SK-N-SH (cell line): ENCODE data around the gene MST1. TPM values are rescaled to one million over a fixed set of nuclear protein-coding genes. Genes with fewer than 3 reads are reported as not detected.

Experiments
- CTCF ChIA-PET: fragments of 300-600, 350-600 bp; formaldehyde crosslinking; extraction: SDS; loops from one replicate; lab custom pipeline; 2021; lab: Yijun Ruan, JAX
- POLR2A ChIA-PET: fragments of 350-600 bp; sonication (Branson Sonifier 250); formaldehyde crosslinking; extraction: SDS; loops from one replicate; lab custom pipeline; 2020; ENCODE audit warnings: antibody characterized with exemption, inconsistent platforms; lab: Yijun Ruan, JAX
- DNase-seq: peaks from one replicate; pipeline ENCODE4 v3.0.0; 2012
- H2AFZ ChIP-seq: fragments of 200-600 bp; sonication (generic); 2 replicates; pipeline ENCODE4 v1.8.1; 2016; ENCODE audit warnings: antibody characterized with exemption, mild to moderate bottlenecking, low read depth
- H3F3A ChIP-seq: fragments of 200-600 bp; sonication (generic); replicated peaks from 2 replicates; pipeline ENCODE3; 2016; ENCODE audit warnings: antibody characterized with exemption, mild to moderate bottlenecking; ENCODE audit not compliant: insufficient read depth
- H3K27ac ChIP-seq, 2 experiments: fragments of 200-500 bp in 1 of 2; fragments of 200-600 bp in 1 of 2; sonication (Bioruptor generic) in 1 of 2; sonication (generic), shearing (Covaris generic) in 1 of 2; 2 replicates each; pipeline versions ENCODE4 v1.5.1 to v1.6.1; 2014 to 2016; ENCODE audit warnings: low read depth in 2 of 2, inconsistent platforms in 1 of 2, low read length in 1 of 2, mild to moderate bottlenecking in 1 of 2, mixed read lengths in 1 of 2
- H3K27me3 ChIP-seq: fragments of 200-600 bp; sonication (generic), shearing (Covaris generic); 2 replicates; pipeline ENCODE4 v1.6.1; 2016; ENCODE audit warnings: mixed run types; ENCODE audit not compliant: insufficient read depth
- H3K36me3 ChIP-seq, 2 experiments: fragments of 200-500 bp in 1 of 2; fragments of 200-600 bp in 1 of 2; sonication (Bioruptor generic) in 1 of 2; sonication (generic) in 1 of 2; replicated peaks in 1 of 2; 2 replicates each; pipeline versions ENCODE3 to v1.5.1; 2014 to 2016; ENCODE audit warnings: low read length in 1 of 2, mild to moderate bottlenecking in 1 of 2; ENCODE audit not compliant: insufficient read depth in 2 of 2, control insufficient read depth in 1 of 2
- H3K4me1 ChIP-seq, 2 experiments: fragments of 200-500 bp in 1 of 2; fragments of 200-600 bp in 1 of 2; sonication (Bioruptor generic) in 1 of 2; sonication (generic), shearing (Covaris generic) in 1 of 2; 2 replicates each; pipeline versions ENCODE4 v1.5.1 to v1.6.1; 2014 to 2016; ENCODE audit warnings: low read depth in 1 of 2, low read length in 1 of 2, mixed run types in 1 of 2; ENCODE audit not compliant: insufficient read depth in 2 of 2, control insufficient read depth in 1 of 2
- H3K4me2 ChIP-seq: fragments of 200-600 bp; sonication (generic), shearing (Covaris generic); 2 replicates; pipeline ENCODE4 v1.6.1; 2017; ENCODE audit warnings: mixed run types
- H3K4me3 ChIP-seq, 2 experiments: fragments of 200-500 bp in 1 of 2; fragments of 200-600 bp in 1 of 2; sonication (Bioruptor generic) in 1 of 2; sonication (generic), shearing (Covaris generic) in 1 of 2; 2 replicates each; pipeline versions ENCODE4 v1.5.1 to v1.8.1; 2014 to 2016; ENCODE audit warnings: low read depth in 2 of 2, inconsistent platforms in 1 of 2, low read length in 1 of 2, mild to moderate bottlenecking in 1 of 2, mixed read lengths in 1 of 2, moderate library complexity in 1 of 2
- H3K79me2 ChIP-seq: fragments of 200-600 bp; sonication (generic); 2 replicates; pipeline ENCODE4 v1.8.1; 2017; ENCODE audit warnings: mild to moderate bottlenecking; ENCODE audit not compliant: insufficient read depth
- H3K9ac ChIP-seq: fragments of 200-600 bp; sonication (generic); 2 replicates; pipeline ENCODE4 v1.6.1; 2017; ENCODE audit warnings: mixed run types
- H3K9me2 ChIP-seq: fragments of 200-600 bp; sonication (generic); 2 replicates; pipeline ENCODE4 v1.6.1; 2017; ENCODE audit warnings: mixed run types
- H3K9me3 ChIP-seq: fragments of 200-600 bp; sonication (generic); 2 replicates; pipeline ENCODE4 v1.6.1; 2017; ENCODE audit warnings: mixed run types, mild to moderate bottlenecking, moderate library complexity
- H4K20me1 ChIP-seq: fragments of 200-600 bp; sonication (generic); 2 replicates; pipeline ENCODE4 v1.6.1; 2017; ENCODE audit warnings: mild to moderate bottlenecking, mixed run types; ENCODE audit not compliant: insufficient read depth
- FOSL2 ChIP-seq: IDR thresholded peaks from 2 replicates; pipeline ENCODE4 v1.4.0; 2012; ENCODE audit warnings: low read depth, mild to moderate bottlenecking, moderate library complexity, borderline replicate concordance
- FOXJ3 ChIP-seq: sonication (generic); formaldehyde crosslinking; IDR thresholded peaks from 2 replicates; pipeline ENCODE4 v1.5.1; 2020; ENCODE audit warnings: mild to moderate bottlenecking, missing genetic modification reagents
- FOXM1 ChIP-seq: IDR thresholded peaks from 2 replicates; pipeline ENCODE4 v1.4.0; 2012; ENCODE audit warnings: low read depth, mild to moderate bottlenecking
- GABPA ChIP-seq: IDR thresholded peaks from 2 replicates; pipeline ENCODE4 v1.4.0; 2012; ENCODE audit warnings: low read depth, mild to moderate bottlenecking
- GATA2 ChIP-seq: sonication (generic); formaldehyde crosslinking; IDR thresholded peaks from 2 replicates; pipeline ENCODE4 v1.5.0; 2020; ENCODE audit warnings: mild to moderate bottlenecking, missing genetic modification reagents
- JUND ChIP-seq: IDR thresholded peaks from 2 replicates; pipeline ENCODE4 v1.4.0; 2012
- MXI1 ChIP-seq: IDR thresholded peaks from 2 replicates; pipeline ENCODE4 v1.6.1; 2012; ENCODE audit warnings: mild to moderate bottlenecking, low read depth, low read length, improper control_type of control experiment
- NFIC ChIP-seq: IDR thresholded peaks from 2 replicates; pipeline ENCODE4 v1.4.0; 2012; ENCODE audit warnings: borderline replicate concordance
- RCOR1 ChIP-seq: fragments of 150-350 bp; IDR thresholded peaks from 2 replicates; pipeline ENCODE4 v1.6.1; 2017; ENCODE audit warnings: antibody characterized with exemption, low read length
- RFX5 ChIP-seq: IDR thresholded peaks from 2 replicates; pipeline ENCODE4 v1.6.1; 2012; ENCODE audit warnings: mild to moderate bottlenecking, improper control_type of control experiment, low read length
- RXRA ChIP-seq: IDR thresholded peaks from 2 replicates; pipeline ENCODE4 v1.4.0; 2012; ENCODE audit warnings: low read depth, mild to moderate bottlenecking, borderline replicate concordance
- SIN3A ChIP-seq: IDR thresholded peaks from 2 replicates; pipeline ENCODE4 v1.6.1; 2012; ENCODE audit warnings: low read depth, mild to moderate bottlenecking, low read length, moderate library complexity, borderline replicate concordance
- TAF1 ChIP-seq: IDR thresholded peaks from 2 replicates; pipeline ENCODE4 v1.6.1; 2012; ENCODE audit warnings: low read depth, mild to moderate bottlenecking, low read length, moderate library complexity, borderline replicate concordance
- WGBS: methylation state at CpG from one replicate; pipeline ENCODE4 v1.1.6; 2017; ENCODE audit warnings: low lambda C conversion rate; 5-methylcytosine and 5-hydroxymethylcytosine counted together
- polyA plus RNA-seq, 3 experiments: library from polyadenylated mRNA; depleted of rRNA; stranded (reverse); fragments of >200 nt; gene quantifications; 2 replicates each; pipeline ENCODE4 v1.2.3, GENCODE V29; 2012
- TF ChIP-seq, protein P1 (sequence below): IDR thresholded peaks from 2 replicates; pipeline ENCODE4 v1.4.0; 2012; ENCODE audit warnings: low read depth
- TF ChIP-seq, protein P2 (sequence below): fragments of 150-350 bp; IDR thresholded peaks from 2 replicates; pipeline ENCODE4 v1.6.1; 2017; ENCODE audit warnings: antibody characterized with exemption, low read length, low read depth, borderline replicate concordance
- TF ChIP-seq, protein P3 (sequence below): fragments of 200-600 bp; sonication (generic); IDR thresholded peaks from 2 replicates; pipeline ENCODE4 v1.6.1; 2017; ENCODE audit warnings: antibody characterized with exemption, mild to moderate bottlenecking, moderate library complexity
- TF ChIP-seq, protein P4 (sequence below): IDR thresholded peaks from 2 replicates; pipeline ENCODE4 v1.6.1; 2012; ENCODE audit warnings: mild to moderate bottlenecking, low read depth, low read length, moderate library complexity
- TF ChIP-seq, protein P5 (sequence below): IDR thresholded peaks from 2 replicates; pipeline ENCODE4; 2012
- TF ChIP-seq, protein P6 (sequence below): IDR thresholded peaks from 2 replicates; pipeline ENCODE4 v1.4.0; 2012; ENCODE audit warnings: low read depth, borderline replicate concordance

Gene MST1
- polyA plus RNA-seq, 1 of the 3 experiments (the other 2 are of a cell fraction) = 35.1 TPM

DNA sequence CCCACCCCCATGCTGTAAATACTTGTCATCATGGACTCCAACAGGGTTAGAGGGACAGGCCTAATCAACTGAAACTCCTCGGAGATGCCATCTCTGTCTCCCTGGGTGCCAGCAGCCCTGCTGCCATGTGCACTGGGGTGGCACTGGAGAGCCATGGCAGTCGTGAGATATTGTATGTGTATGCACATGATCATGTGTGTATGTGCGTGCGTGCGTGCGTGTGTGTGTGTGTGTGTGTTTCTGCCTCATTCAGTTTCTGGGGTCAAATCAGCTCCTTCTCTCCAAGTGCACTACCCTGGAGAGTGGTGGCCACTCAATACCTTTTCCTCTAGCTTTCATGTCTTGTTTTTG, 18.4 kb downstream of the MST1 start:
- Histone ChIP-seq H3K9ac (no peak overlapping the region), H4K20me1 (no peaks in the 10 kb centered on the region), H3K27me3 (no peaks in the 10 kb centered on the region), H3F3A (peaks cover 5% of the 10 kb centered on the region), H3K4me2 (no peak overlapping the region), H3K79me2 (peaks cover 20% of the 10 kb centered on the region), H3K27ac (no peak overlapping the region), H3K4me3 (no peak overlapping the region), H3K4me1 (peaks cover 7 to 20% of the 10 kb centered on the region in 2 experiments; a peak in 1 of 4 replicates), H3K36me3 (peaks cover 0 to 5% of the 10 kb centered on the region in 2 experiments), H3K9me2 (no peaks in the 10 kb centered on the region), H2AFZ (no peak overlapping the region), H3K9me3 (no peaks in the 10 kb centered on the region)
- DNase-seq = no peak
- 76% methylated on average over 6 of the region's 6 CpGs for WGBS
- ChIA-PET POLR2A (interaction anchor here (1.6 kb wide), 1 partner anchor 131 kb away, joined by 21 read pairs; no protein-coding TSS in a partner anchor), CTCF (interaction anchor here (0.7 to 5.6 kb wide), 21 partner anchors 8 to 208 kb away, joined by 3 to 299 read pairs (median 5); partner anchors contain the start of gene BSN)
- TF ChIP-seq FOXJ3 (CRISPR knock-in tag) = no peak
- TF ChIP-seq, protein P1, sequence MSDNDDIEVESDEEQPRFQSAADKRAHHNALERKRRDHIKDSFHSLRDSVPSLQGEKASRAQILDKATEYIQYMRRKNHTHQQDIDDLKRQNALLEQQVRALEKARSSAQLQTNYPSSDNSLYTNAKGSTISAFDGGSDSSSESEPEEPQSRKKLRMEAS = no peak

DNA sequence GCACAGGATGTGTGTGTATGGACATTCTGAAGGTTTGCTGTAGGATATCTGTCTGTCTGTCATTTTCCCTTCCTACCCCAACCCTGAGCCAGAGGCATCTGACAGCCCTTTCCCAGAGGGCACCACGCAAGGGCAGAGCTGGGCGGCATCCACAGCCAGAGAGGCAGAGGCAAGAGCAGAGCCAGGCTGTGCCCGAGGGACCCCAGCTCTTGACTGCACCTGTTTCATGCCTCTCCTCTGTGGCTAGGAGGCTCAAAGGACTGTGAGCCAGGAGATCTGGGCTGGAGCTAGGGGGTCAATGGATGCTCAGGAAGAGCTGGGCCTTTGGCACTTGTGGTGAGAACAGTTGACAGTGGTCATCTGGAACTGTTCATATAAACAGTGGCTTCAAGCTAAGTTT, 19.9 kb downstream of the MST1 start:
- peaks cover 5% of the 10 kb centered on the region; the same call in 1 of the 2 replicates for H3K79me2 ChIP-seq
- TF ChIP-seq JUND (no peak), FOSL2 (no peak), RXRA (no peak), MXI1 (no peak), GABPA (no peak), RCOR1 (no peak), TAF1 (no peak), FOXM1 (no peak), NFIC (no peak), SIN3A (no peak), GATA2 (CRISPR knock-in tag) (no peak), RFX5 (no peak)
- TF ChIP-seq, protein P2, sequence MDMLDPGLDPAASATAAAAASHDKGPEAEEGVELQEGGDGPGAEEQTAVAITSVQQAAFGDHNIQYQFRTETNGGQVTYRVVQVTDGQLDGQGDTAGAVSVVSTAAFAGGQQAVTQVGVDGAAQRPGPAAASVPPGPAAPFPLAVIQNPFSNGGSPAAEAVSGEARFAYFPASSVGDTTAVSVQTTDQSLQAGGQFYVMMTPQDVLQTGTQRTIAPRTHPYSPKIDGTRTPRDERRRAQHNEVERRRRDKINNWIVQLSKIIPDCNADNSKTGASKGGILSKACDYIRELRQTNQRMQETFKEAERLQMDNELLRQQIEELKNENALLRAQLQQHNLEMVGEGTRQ = no peak
- TF ChIP-seq, protein P3, sequence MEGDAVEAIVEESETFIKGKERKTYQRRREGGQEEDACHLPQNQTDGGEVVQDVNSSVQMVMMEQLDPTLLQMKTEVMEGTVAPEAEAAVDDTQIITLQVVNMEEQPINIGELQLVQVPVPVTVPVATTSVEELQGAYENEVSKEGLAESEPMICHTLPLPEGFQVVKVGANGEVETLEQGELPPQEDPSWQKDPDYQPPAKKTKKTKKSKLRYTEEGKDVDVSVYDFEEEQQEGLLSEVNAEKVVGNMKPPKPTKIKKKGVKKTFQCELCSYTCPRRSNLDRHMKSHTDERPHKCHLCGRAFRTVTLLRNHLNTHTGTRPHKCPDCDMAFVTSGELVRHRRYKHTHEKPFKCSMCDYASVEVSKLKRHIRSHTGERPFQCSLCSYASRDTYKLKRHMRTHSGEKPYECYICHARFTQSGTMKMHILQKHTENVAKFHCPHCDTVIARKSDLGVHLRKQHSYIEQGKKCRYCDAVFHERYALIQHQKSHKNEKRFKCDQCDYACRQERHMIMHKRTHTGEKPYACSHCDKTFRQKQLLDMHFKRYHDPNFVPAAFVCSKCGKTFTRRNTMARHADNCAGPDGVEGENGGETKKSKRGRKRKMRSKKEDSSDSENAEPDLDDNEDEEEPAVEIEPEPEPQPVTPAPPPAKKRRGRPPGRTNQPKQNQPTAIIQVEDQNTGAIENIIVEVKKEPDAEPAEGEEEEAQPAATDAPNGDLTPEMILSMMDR = no peak
- TF ChIP-seq, protein P4, sequence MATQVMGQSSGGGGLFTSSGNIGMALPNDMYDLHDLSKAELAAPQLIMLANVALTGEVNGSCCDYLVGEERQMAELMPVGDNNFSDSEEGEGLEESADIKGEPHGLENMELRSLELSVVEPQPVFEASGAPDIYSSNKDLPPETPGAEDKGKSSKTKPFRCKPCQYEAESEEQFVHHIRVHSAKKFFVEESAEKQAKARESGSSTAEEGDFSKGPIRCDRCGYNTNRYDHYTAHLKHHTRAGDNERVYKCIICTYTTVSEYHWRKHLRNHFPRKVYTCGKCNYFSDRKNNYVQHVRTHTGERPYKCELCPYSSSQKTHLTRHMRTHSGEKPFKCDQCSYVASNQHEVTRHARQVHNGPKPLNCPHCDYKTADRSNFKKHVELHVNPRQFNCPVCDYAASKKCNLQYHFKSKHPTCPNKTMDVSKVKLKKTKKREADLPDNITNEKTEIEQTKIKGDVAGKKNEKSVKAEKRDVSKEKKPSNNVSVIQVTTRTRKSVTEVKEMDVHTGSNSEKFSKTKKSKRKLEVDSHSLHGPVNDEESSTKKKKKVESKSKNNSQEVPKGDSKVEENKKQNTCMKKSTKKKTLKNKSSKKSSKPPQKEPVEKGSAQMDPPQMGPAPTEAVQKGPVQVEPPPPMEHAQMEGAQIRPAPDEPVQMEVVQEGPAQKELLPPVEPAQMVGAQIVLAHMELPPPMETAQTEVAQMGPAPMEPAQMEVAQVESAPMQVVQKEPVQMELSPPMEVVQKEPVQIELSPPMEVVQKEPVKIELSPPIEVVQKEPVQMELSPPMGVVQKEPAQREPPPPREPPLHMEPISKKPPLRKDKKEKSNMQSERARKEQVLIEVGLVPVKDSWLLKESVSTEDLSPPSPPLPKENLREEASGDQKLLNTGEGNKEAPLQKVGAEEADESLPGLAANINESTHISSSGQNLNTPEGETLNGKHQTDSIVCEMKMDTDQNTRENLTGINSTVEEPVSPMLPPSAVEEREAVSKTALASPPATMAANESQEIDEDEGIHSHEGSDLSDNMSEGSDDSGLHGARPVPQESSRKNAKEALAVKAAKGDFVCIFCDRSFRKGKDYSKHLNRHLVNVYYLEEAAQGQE = no peak
- TF ChIP-seq, protein P1 = no peak
- TF ChIP-seq, protein P5, sequence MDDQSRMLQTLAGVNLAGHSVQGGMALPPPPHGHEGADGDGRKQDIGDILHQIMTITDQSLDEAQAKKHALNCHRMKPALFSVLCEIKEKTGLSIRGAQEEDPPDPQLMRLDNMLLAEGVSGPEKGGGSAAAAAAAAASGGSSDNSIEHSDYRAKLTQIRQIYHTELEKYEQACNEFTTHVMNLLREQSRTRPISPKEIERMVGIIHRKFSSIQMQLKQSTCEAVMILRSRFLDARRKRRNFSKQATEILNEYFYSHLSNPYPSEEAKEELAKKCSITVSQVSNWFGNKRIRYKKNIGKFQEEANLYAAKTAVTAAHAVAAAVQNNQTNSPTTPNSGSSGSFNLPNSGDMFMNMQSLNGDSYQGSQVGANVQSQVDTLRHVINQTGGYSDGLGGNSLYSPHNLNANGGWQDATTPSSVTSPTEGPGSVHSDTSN = no peak
- TF ChIP-seq, protein P6, sequence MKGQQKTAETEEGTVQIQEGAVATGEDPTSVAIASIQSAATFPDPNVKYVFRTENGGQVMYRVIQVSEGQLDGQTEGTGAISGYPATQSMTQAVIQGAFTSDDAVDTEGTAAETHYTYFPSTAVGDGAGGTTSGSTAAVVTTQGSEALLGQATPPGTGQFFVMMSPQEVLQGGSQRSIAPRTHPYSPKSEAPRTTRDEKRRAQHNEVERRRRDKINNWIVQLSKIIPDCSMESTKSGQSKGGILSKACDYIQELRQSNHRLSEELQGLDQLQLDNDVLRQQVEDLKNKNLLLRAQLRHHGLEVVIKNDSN = no peak
- no peaks in the 10 kb centered on the region for H4K20me1 ChIP-seq
- H2AFZ ChIP-seq = no peak overlapping the region
- no peaks in the 10 kb centered on the region for H3K9me2 ChIP-seq
- DNase-seq = no peak
- peaks cover 0 to 9% of the 10 kb centered on the region in 2 experiments; a peak in 1 of 4 replicates for H3K4me1 ChIP-seq
- H3K27ac ChIP-seq = no peak overlapping the region
- H3K4me3 ChIP-seq = no peak overlapping the region
- H3K36me3 ChIP-seq = no peaks in the 10 kb centered on the region
- no peaks in the 10 kb centered on the region for H3K27me3 ChIP-seq
- 68% methylated on average over 3 of the region's 3 CpGs for WGBS
- no peak overlapping the region for H3K9ac ChIP-seq
- H3F3A ChIP-seq = peaks cover 5% of the 10 kb centered on the region
- POLR2A ChIA-PET = no interaction called here
- H3K4me2 ChIP-seq = no peak overlapping the region
- CTCF ChIA-PET = interaction anchor here (1.2 to 5.6 kb wide), 2 partner anchors 132 to 498 kb away, joined by 3 to 299 read pairs; partner anchors contain the start of gene KLHDC8B
- H3K9me3 ChIP-seq = no peaks in the 10 kb centered on the region
